Heart right ventricle (tissue), 16 donors: ENCODE measurements around the gene ST3GAL4. TPM values are rescaled to one million over a fixed set of nuclear protein-coding genes. Genes with fewer than 3 reads are reported as not detected.
A peak's percentile ranks its signal among the peaks of the same experiment; 100 is the strongest.

Experiments used
- ATAC-seq, 8 donors: fragments of 200-7000 bp; cut with Tn5 transposase; one replicate each; pipeline ENCODE4 v1.9.1; 2020; ENCODE audit warnings: mild to moderate bottlenecking in 8 of 8, moderate library complexity in 8 of 8, moderate number of reproducible peaks in 1 of 8
- DNase-seq, 2 donors: peaks; one replicate each; pipeline ENCODE4 v3.0.0-alpha.2; 2020
- H3K27ac ChIP-seq, 10 donors: fragments of 200-600 bp; sonication (generic) in 2 of 10; one replicate each; pipeline versions ENCODE4 v1.5.0 to v1.8.0; 2020 to 2022; ENCODE audit warnings: mild to moderate bottlenecking in 3 of 10
- H3K27me3 ChIP-seq, 7 donors: fragments of 200-600 bp; one replicate each; pipeline ENCODE4 v1.8.0; 2021 to 2022; ENCODE audit warnings: mild to moderate bottlenecking in 2 of 7
- H3K36me3 ChIP-seq, 9 donors: fragments of 200-600 bp; sonication (generic) in 1 of 9; one replicate each; pipeline versions ENCODE4 v1.5.0 to v1.8.0; 2020 to 2022; ENCODE audit warnings: mild to moderate bottlenecking in 2 of 9
- H3K4me1 ChIP-seq, 9 donors: fragments of 200-600 bp; sonication (generic) in 1 of 9; one replicate each; pipeline versions ENCODE4 v1.5.0 to v1.8.0; 2020 to 2022; ENCODE audit warnings: mild to moderate bottlenecking in 4 of 9
- H3K4me3 ChIP-seq, 10 donors: fragments of 200-600 bp; sonication (generic) in 2 of 10; one replicate each; pipeline versions ENCODE4 v1.5.0 to v1.8.0; 2020 to 2022; ENCODE audit warnings: mild to moderate bottlenecking in 7 of 10, moderate library complexity in 2 of 10
- H3K9me3 ChIP-seq, 11 donors: fragments of 200-600 bp in 10 of 11; sonication (generic) in 2 of 11; one replicate each; pipeline versions ENCODE4 v1.5.0 to v1.8.0; 2013 to 2022; ENCODE audit warnings: mild to moderate bottlenecking in 2 of 11, control low read depth in 1 of 11, moderate library complexity in 1 of 11
- CTCF ChIP-seq, 9 donors: fragments of 200-600 bp; sonication (generic) in 2 of 9; IDR thresholded peaks; one replicate each; pipeline versions ENCODE4 v1.5.0 to v1.8.0; 2021 to 2022; ENCODE audit warnings: antibody characterized with exemption in 9 of 9, mild to moderate bottlenecking in 5 of 9, moderate library complexity in 1 of 9
- WGBS, 2 donors: extraction: QIAGEN DNeasy Blood & Tissue Kit; methylation state at CpG; one replicate each; pipeline ENCODE4 v1.1.7; 2013; ENCODE audit warnings: inconsistent platforms in 1 of 2; 5-methylcytosine and 5-hydroxymethylcytosine counted together
- intact Hi-C, 10 donors: fragments of 100-400 bp; cut with DNase I; formaldehyde crosslinking; loops; one replicate each; pipeline versions ENCODE4 v1.11.1 to v1.14.2; 2022
- polyA plus RNA-seq, 2 donors: library from polyadenylated mRNA; stranded (reverse); fragments of 200-250 nt; gene quantifications; one replicate each; pipeline ENCODE4 v1.2.3, GENCODE V29; 2013
- total RNA-seq, 10 donors: library from RNA; stranded (reverse); fragmentation: NEBNext Ultra II Directional in 3 of 10; extraction: Animal tissue kit (Norgen Biotek cat#: 25700) in 3 of 10; gene quantifications; one replicate each; pipeline versions ENCODE4 v1.2.1 to v1.2.4, GENCODE V29; 2021 to 2023
- donor health status: Arrhythmogenic right ventricular cardiomyopathy.
- donor health status: ischemic (EF 13 %, LVEDD 7.1; RV severe dilation, severe dysfunction).
- donor health status: healthy with polysubstance abuse.
- donor health status: DM: no; HTN: yes; CAD: no.
- donor health status: DM: no; HTN: no; CAD: no.
- donor health status: ischemic (EF 25% LVEDD 6.9; RV normal size, moderate dysfunction).
- donor health status: ischemic (EF 25% LVEDD 5.7; RV mildly dilated, moderate dysfunction).
- donor health status: healthy.
- donor health status: DM: yes; HTN: yes; CAD: no.
- donor health status: Ischemic cardiomyopathy.
- donor health status: ischemic (EF 35%, LVEDD 5.7; RV mildly dilated, moderate dysfunction).
- donor health status: nonischemic (EF 11% LVEDD 7.7; RV severe dilation, severe dysfunction).
- donor health status: DM: yes; HTN: yes; CAD: no.
- donor health status: PGD.
- donor health status: ischemic (EF 29% LVEDD 5.4; RV normal size, mild dysfunction).
- donor health status: nonischemic (EF 23%, LVEDD 6.1; RV moderate dilation, normal function).

ST3GAL4 gene
- total and polyA plus RNA-seq, 12 donors: 24.8 to 98.2 (median 44.8) TPM

GRCh38 chr11:126341760-126342161 lies 13.7 kb upstream of the ST3GAL4 start:
- H3K36me3 ChIP-seq: peaks cover 0 to 75% (median 7%) of the 10 kb centered on the region in 9 donors

GRCh38 chr11:126343051-126343450 lies 12.4 kb upstream of the ST3GAL4 start:
- no peak overlapping the region for H3K4me3 ChIP-seq
- 96 to 98% methylated on average over 15 to 16 of the region's 16 CpGs for WGBS, 2 donors
- H3K27ac ChIP-seq: no peak overlapping the region
- no peak for DNase-seq
- no peak for TF ChIP-seq CTCF (IDR thresholded peaks at IDR 0.05)
- no peaks in the 10 kb centered on the region for H3K27me3 ChIP-seq
- peaks cover 0 to 72% (median 7%) of the 10 kb centered on the region in 9 donors for H3K36me3 ChIP-seq
- intact Hi-C loops: no loop called here
- H3K4me1 ChIP-seq: peaks cover 14 to 74% (median 56%) of the 10 kb centered on the region in 9 donors
- H3K9me3 ChIP-seq: no peaks in the 10 kb centered on the region
- no peak for ATAC-seq

More at GRCh38 chr11:126341760-126342161, 13.7 kb upstream of the ST3GAL4 start:
- Histone ChIP-seq H3K27me3 (no peaks in the 10 kb centered on the region), H3K4me3 (no peak overlapping the region), H3K9me3 (no peaks in the 10 kb centered on the region), H3K27ac (peak overlapping the region in 1 of 10 donors; percentile 45), H3K4me1 (peaks cover 17 to 73% (median 55%) of the 10 kb centered on the region in 9 donors)
- 61 to 79% methylated on average over 3 of the region's 3 CpGs for WGBS, 2 donors
- TF ChIP-seq CTCF (IDR thresholded peaks at IDR 0.05): no peak
- intact Hi-C loops: no loop called here
- ATAC-seq (no peak), DNase-seq (no peak)

- TF ChIP-seq CTCF (IDR thresholded peaks at IDR 0.05): no peak
- intact Hi-C loops: no loop called here
- H3K4me3 ChIP-seq: no peak overlapping the region
- ATAC-seq: no peak
- DNase-seq: no peak
- peak overlapping the region in 2 of 10 donors; percentile 84 to 86 for H3K27ac ChIP-seq
- WGBS, 2 donors: 90 to 93% methylated on average over 11 of the region's 11 CpGs
- H3K36me3 ChIP-seq: peaks cover 0 to 58% (median 7%) of the 10 kb centered on the region in 9 donors
- no peaks in the 10 kb centered on the region for H3K27me3 ChIP-seq
- peaks cover 27 to 77% (median 61%) of the 10 kb centered on the region in 9 donors for H3K4me1 ChIP-seq
- H3K9me3 ChIP-seq: no peaks in the 10 kb centered on the region
Measured at GRCh38 chr11:126344141-126345080, 11.1 kb upstream of the ST3GAL4 start.

- WGBS, 2 donors: 96% methylated on average over 16 of the region's 16 CpGs
- no peak overlapping the region for H3K4me3 ChIP-seq
- intact Hi-C loops: no loop called here
- no peak for DNase-seq
- ATAC-seq: no peak
- H3K27ac ChIP-seq: peak overlapping the region; percentile 54 to 86 (median 72)
- H3K27me3 ChIP-seq: no peaks in the 10 kb centered on the region
- H3K4me1 ChIP-seq: peaks cover 24 to 77% (median 60%) of the 10 kb centered on the region in 9 donors
- H3K9me3 ChIP-seq: no peaks in the 10 kb centered on the region
- no peak for TF ChIP-seq CTCF (IDR thresholded peaks at IDR 0.05)
- peaks cover 0 to 51% (median 7%) of the 10 kb centered on the region in 9 donors for H3K36me3 ChIP-seq
Measured at GRCh38 chr11:126345283-126345682, 10.2 kb upstream of the ST3GAL4 start.
